HEK293 (cell line): ENCODE measurements around the gene NLRP8.

Experiments used
- CTCF ChIA-PET: fragments of 350-600 bp; formaldehyde crosslinking; extraction: SDS; loops from one replicate; lab custom pipeline; 2021; ENCODE audit warnings: antibody characterized with exemption; lab: Yijun Ruan, JAX
- POLR2A ChIA-PET: fragments of 300-600 bp; formaldehyde crosslinking; extraction: SDS; loops from one replicate; lab custom pipeline; 2020; ENCODE audit warnings: antibody characterized with exemption, inconsistent platforms; lab: Yijun Ruan, JAX
- H3K27ac ChIP-seq: fragments of 200-500 bp; sonication (Bioruptor generic); 2 replicates; pipeline ENCODE4 v1.5.1; 2014; ENCODE audit warnings: low read depth, low read length, control low read depth, inconsistent platforms; ENCODE audit errors: extremely low read depth
- H3K36me3 ChIP-seq, 2 experiments: fragments of 200-500 bp in 1 of 2; sonication (Bioruptor generic) in 1 of 2; 1 replicate in 1 of 2; 2 replicates in 1 of 2; pipeline ENCODE4 v1.5.1; 2014 to 2017; ENCODE audit warnings: inconsistent platforms in 2 of 2, low read length in 2 of 2; ENCODE audit not compliant: control insufficient read depth in 2 of 2, insufficient read depth in 1 of 2
- H3K4me1 ChIP-seq: fragments of 200-500 bp; sonication (Bioruptor generic); 2 replicates; pipeline ENCODE4 v1.5.1; 2014; ENCODE audit warnings: mild to moderate bottlenecking, low read length, inconsistent platforms; ENCODE audit not compliant: control insufficient read depth, insufficient read depth
- H3K4me3 ChIP-seq: 2 replicates; pipeline ENCODE4 v1.5.1; 2011; ENCODE audit warnings: low read depth, mild to moderate bottlenecking, control low read depth, low read length, moderate library complexity
- H3K9me3 ChIP-seq: fragments of 200-500 bp; sonication (Bioruptor generic); 2 replicates; pipeline ENCODE4 v1.5.1; 2014; ENCODE audit warnings: low read depth, low read length, inconsistent platforms; ENCODE audit not compliant: control insufficient read depth, insufficient read depth
- BCL11A ChIP-seq: fragments of 450-650 bp; formaldehyde crosslinking; IDR thresholded peaks from 2 replicates; pipeline ENCODE4 v1.5.1; 2016; ENCODE audit warnings: low read depth, missing biosample characterization, missing genetic modification characterization
- EGR2 ChIP-seq: fragments of 450-650 bp; formaldehyde crosslinking; IDR thresholded peaks from 2 replicates; pipeline ENCODE4 v1.5.1; 2016; ENCODE audit warnings: low read depth, missing biosample characterization, missing genetic modification characterization
- HOXC10 ChIP-seq: sonication (generic); formaldehyde crosslinking; IDR thresholded peaks from 2 replicates; pipeline ENCODE4 v1.8.1; 2023; ENCODE audit warnings: mild to moderate bottlenecking, missing genetic modification reagents
- MEIS1 ChIP-seq: sonication (generic); formaldehyde crosslinking; IDR thresholded peaks from 2 replicates; pipeline ENCODE4 v1.8.1; 2022; ENCODE audit warnings: missing genetic modification reagents, mild to moderate bottlenecking, borderline replicate concordance
- PATZ1 ChIP-seq: fragments of 450-650 bp; formaldehyde crosslinking; IDR thresholded peaks from 2 replicates; pipeline ENCODE4 v1.5.1; 2016; ENCODE audit warnings: missing biosample characterization, missing genetic modification characterization
- PRDM6 ChIP-seq: fragments of 450-650 bp; formaldehyde crosslinking; IDR thresholded peaks from 2 replicates; pipeline ENCODE4 v1.5.1; 2017; ENCODE audit warnings: missing biosample characterization, missing genetic modification characterization
- REST ChIP-seq: fragments of 450-650 bp; formaldehyde crosslinking; IDR thresholded peaks from 2 replicates; pipeline ENCODE4 v1.5.1; 2016; ENCODE audit warnings: missing biosample characterization, missing genetic modification characterization
- ZBTB1 ChIP-seq: fragments of 450-650 bp; formaldehyde crosslinking; IDR thresholded peaks from 2 replicates; pipeline ENCODE4 v1.5.1; 2016; ENCODE audit warnings: missing biosample characterization, missing genetic modification characterization
- ZBTB48 ChIP-seq: fragments of 450-650 bp; formaldehyde crosslinking; IDR thresholded peaks from 2 replicates; pipeline ENCODE4 v1.5.1; 2016; ENCODE audit warnings: missing biosample characterization, missing genetic modification characterization
- ZNF112 ChIP-seq: fragments of 450-650 bp; formaldehyde crosslinking; IDR thresholded peaks from 2 replicates; pipeline ENCODE4 v1.5.0; 2017; ENCODE audit warnings: missing biosample characterization, missing genetic modification characterization
- ZNF16 ChIP-seq: fragments of 450-650 bp; formaldehyde crosslinking; IDR thresholded peaks from 2 replicates; pipeline ENCODE4 v1.5.1; 2016; ENCODE audit warnings: low read depth, missing biosample characterization, missing genetic modification characterization
- ZNF350 ChIP-seq: fragments of 450-650 bp; formaldehyde crosslinking; IDR thresholded peaks from 2 replicates; pipeline ENCODE4 v1.5.0; 2017; ENCODE audit warnings: missing biosample characterization, mild to moderate bottlenecking, missing genetic modification characterization
- ZNF398 ChIP-seq: fragments of 450-650 bp; formaldehyde crosslinking; IDR thresholded peaks from 2 replicates; pipeline ENCODE4 v1.5.1; 2017; ENCODE audit warnings: missing biosample characterization, missing genetic modification characterization
- ZNF571 ChIP-seq: fragments of 450-650 bp; formaldehyde crosslinking; IDR thresholded peaks from 2 replicates; pipeline ENCODE4 v1.5.0; 2017; ENCODE audit warnings: missing biosample characterization, missing genetic modification characterization
- ZNF580 ChIP-seq: fragments of 450-650 bp; formaldehyde crosslinking; IDR thresholded peaks from 2 replicates; pipeline ENCODE4 v1.5.1; 2016; ENCODE audit warnings: missing biosample characterization, missing genetic modification characterization
- ZNF639 ChIP-seq: fragments of 450-650 bp; formaldehyde crosslinking; IDR thresholded peaks from 2 replicates; pipeline ENCODE4 v1.5.1; 2016; ENCODE audit warnings: missing biosample characterization, missing genetic modification characterization
- ZNF76 ChIP-seq: fragments of 450-650 bp; formaldehyde crosslinking; IDR thresholded peaks from 2 replicates; pipeline ENCODE4; 2016; ENCODE audit warnings: low read depth, missing biosample characterization, missing genetic modification characterization, borderline replicate concordance
- ZNF837 ChIP-seq: fragments of 450-650 bp; formaldehyde crosslinking; IDR thresholded peaks from 2 replicates; pipeline ENCODE4 v1.5.1; 2016; ENCODE audit warnings: missing biosample characterization, missing genetic modification characterization

Gene NLRP8

GRCh38 chr19:55947532-55947931, at the start of gene NLRP8:
Gene NLRP8 (plus strand): TSS chr19:55947832.
- ChIA-PET POLR2A (no interaction called here), CTCF (interaction anchor here (0.7 kb wide), 1 partner anchor 34 kb away, joined by 6 read pairs; no protein-coding TSS in a partner anchor)
- TF ChIP-seq PRDM6 (tag by site-specific recombination), result no peak
- TF ChIP-seq ZBTB48 (tag by site-specific recombination), result no peak
- TF ChIP-seq REST (tag by site-specific recombination), result no peak
- TF ChIP-seq ZNF16 (tag by site-specific recombination), result no peak
- TF ChIP-seq HOXC10 (CRISPR knock-in tag), result no peak
- TF ChIP-seq ZNF76, result no peak
- TF ChIP-seq ZNF398 (tag by site-specific recombination), result no peak
- no peak for TF ChIP-seq ZNF580 (tag by site-specific recombination)
- no peak for TF ChIP-seq ZNF837 (tag by site-specific recombination)
- no peaks in the 10 kb centered on the region for H3K4me1 ChIP-seq
- H3K9me3 ChIP-seq, result no peaks in the 10 kb centered on the region
- no peak within 1 kb of the TSS for H3K4me3 ChIP-seq
- H3K36me3 ChIP-seq, result no peaks in the 10 kb centered on the region
- no peak within 1 kb of the TSS for H3K27ac ChIP-seq

- Histone ChIP-seq H3K27ac (no peak overlapping the region), H3K4me3 (no peak overlapping the region), H3K36me3 (no peaks in the 10 kb centered on the region), H3K9me3 (no peaks in the 10 kb centered on the region), H3K4me1 (no peaks in the 10 kb centered on the region)
- ChIA-PET CTCF (no interaction called here), POLR2A (no interaction called here)
- TF ChIP-seq MEIS1 (no peak), REST (tag by site-specific recombination) (no peak), ZNF350 (no peak), ZNF639 (tag by site-specific recombination) (no peak), BCL11A (tag by site-specific recombination) (no peak), EGR2 (tag by site-specific recombination) (no peak), ZNF571 (tag by site-specific recombination) (no peak), ZNF112 (tag by site-specific recombination) (no peak), PATZ1 (no peak), ZNF16 (tag by site-specific recombination) (no peak), ZBTB1 (no peak)
These were observed 48.7 kb upstream of the NLRP8 start for GRCh38 chr19:55898911-55899310.
